HEK293 (cell line): ENCODE results near the gene CDY1B.
"Not testable (repeated sequence)": the region's sequence is repeated elsewhere in the genome, so short reads cannot be mapped to it uniquely, and the experiment has no call there.

Experiments used
- CTCF ChIA-PET: fragments of 350-600 bp; formaldehyde crosslinking; extraction: SDS; loops from one replicate; lab custom pipeline; 2021; ENCODE audit warnings: antibody characterized with exemption; lab: Yijun Ruan, JAX
- POLR2A ChIA-PET: fragments of 300-600 bp; formaldehyde crosslinking; extraction: SDS; loops from one replicate; lab custom pipeline; 2020; ENCODE audit warnings: antibody characterized with exemption, inconsistent platforms; lab: Yijun Ruan, JAX
- H3K27ac ChIP-seq: fragments of 200-500 bp; sonication (Bioruptor generic); 2 replicates; pipeline ENCODE4 v1.5.1; 2014; ENCODE audit warnings: low read depth, low read length, control low read depth, inconsistent platforms; ENCODE audit errors: extremely low read depth
- H3K36me3 ChIP-seq, 2 experiments: fragments of 200-500 bp in 1 of 2; sonication (Bioruptor generic) in 1 of 2; 1 replicate in 1 of 2; 2 replicates in 1 of 2; pipeline ENCODE4 v1.5.1; 2014 to 2017; ENCODE audit warnings: inconsistent platforms in 2 of 2, low read length in 2 of 2; ENCODE audit not compliant: control insufficient read depth in 2 of 2, insufficient read depth in 1 of 2
- H3K4me1 ChIP-seq: fragments of 200-500 bp; sonication (Bioruptor generic); 2 replicates; pipeline ENCODE4 v1.5.1; 2014; ENCODE audit warnings: mild to moderate bottlenecking, low read length, inconsistent platforms; ENCODE audit not compliant: control insufficient read depth, insufficient read depth
- H3K4me3 ChIP-seq: 2 replicates; pipeline ENCODE4 v1.5.1; 2011; ENCODE audit warnings: low read depth, mild to moderate bottlenecking, control low read depth, low read length, moderate library complexity
- H3K9me3 ChIP-seq: fragments of 200-500 bp; sonication (Bioruptor generic); 2 replicates; pipeline ENCODE4 v1.5.1; 2014; ENCODE audit warnings: low read depth, low read length, inconsistent platforms; ENCODE audit not compliant: control insufficient read depth, insufficient read depth

Gene CDY1B, protein sequence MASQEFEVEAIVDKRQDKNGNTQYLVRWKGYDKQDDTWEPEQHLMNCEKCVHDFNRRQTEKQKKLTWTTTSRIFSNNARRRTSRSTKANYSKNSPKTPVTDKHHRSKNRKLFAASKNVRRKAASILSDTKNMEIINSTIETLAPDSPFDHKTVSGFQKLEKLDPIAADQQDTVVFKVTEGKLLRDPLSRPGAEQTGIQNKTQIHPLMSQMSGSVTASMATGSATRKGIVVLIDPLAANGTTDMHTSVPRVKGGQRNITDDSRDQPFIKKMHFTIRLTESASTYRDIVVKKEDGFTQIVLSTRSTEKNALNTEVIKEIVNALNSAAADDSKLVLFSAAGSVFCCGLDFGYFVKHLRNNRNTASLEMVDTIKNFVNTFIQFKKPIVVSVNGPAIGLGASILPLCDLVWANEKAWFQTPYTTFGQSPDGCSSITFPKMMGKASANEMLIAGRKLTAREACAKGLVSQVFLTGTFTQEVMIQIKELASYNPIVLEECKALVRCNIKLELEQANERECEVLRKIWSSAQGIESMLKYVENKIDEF

DNA sequence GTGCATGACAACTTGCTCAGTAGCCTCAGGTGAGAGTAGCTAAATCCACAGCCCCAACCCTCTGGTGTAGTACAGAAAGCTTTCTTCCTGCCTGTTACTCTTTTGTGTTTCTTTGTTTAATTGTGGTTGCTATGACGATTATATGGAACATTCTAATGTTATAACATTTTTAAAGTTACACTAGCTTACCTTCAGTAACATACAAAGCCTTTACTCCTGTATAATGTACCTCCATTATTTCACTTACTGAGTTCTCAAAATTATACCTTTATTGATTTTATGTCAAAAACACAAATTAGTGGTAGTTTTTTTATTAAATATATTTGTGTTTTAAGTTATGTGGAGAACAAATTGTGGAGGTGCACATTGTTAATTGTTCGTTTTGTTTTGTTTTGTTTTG, at the start of gene CDY1B:
Gene CDY1B, minus strand, starts transcription at position 101 of the 400 bp plus-strand sequence. CDS start 331 bp downstream, outside the sequence.
- H3K36me3 ChIP-seq, H3K4me1 ChIP-seq, CTCF ChIA-PET, H3K9me3 ChIP-seq, H3K27ac ChIP-seq, H3K4me3 ChIP-seq, POLR2A ChIA-PET: not testable (repeated sequence)

- H3K36me3 ChIP-seq, H3K9me3 ChIP-seq, CTCF ChIA-PET, H3K4me1 ChIP-seq, H3K27ac ChIP-seq, H3K4me3 ChIP-seq, POLR2A ChIA-PET: not testable (repeated sequence)
These were observed 1.7 kb upstream of the CDY1B start for GRCh38 chrY:24049525-24049924.

GRCh38 chrY:24043209-24043608, 4.6 kb downstream of the CDY1B start:
- H3K9me3 ChIP-seq, H3K4me1 ChIP-seq, CTCF ChIA-PET, POLR2A ChIA-PET, H3K4me3 ChIP-seq, H3K27ac ChIP-seq, H3K36me3 ChIP-seq: not testable (repeated sequence)

DNA sequence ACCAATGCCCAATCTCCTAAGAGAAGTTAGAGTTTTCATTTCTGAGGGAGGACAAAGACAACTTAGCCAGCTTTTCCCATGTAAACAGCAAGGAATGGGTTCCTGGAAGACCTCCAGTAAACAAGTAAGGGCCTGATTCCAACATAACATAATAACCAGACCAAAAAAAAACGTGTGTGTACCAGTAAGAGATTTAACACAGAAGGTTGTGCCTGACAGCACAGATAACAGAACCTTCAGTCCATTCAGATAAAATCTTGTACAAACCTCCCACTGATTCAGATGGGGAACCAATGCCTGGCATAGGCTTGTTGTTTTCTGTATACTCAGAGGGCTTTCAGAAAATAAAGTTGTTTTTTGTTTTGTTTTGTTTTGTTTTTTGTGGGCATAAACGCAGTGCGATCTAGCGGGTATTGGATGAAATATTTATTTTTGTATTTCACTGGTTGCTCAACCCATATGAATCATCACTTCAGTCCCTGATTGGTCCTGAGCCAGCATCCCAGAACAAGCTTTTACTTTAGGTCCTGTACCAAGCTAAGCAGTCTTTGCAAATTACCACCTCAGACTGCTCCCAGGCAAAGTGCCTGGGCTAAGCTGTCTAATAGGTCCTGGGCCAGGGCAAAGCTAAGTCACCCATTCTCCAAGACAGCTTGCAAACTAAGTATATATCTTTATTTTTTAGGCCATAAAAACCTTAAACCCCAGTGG, 8.7 kb downstream of the CDY1B start:
- H3K4me1 ChIP-seq, CTCF ChIA-PET, H3K27ac ChIP-seq, H3K9me3 ChIP-seq, H3K36me3 ChIP-seq, POLR2A ChIA-PET, H3K4me3 ChIP-seq: not testable (repeated sequence)

DNA sequence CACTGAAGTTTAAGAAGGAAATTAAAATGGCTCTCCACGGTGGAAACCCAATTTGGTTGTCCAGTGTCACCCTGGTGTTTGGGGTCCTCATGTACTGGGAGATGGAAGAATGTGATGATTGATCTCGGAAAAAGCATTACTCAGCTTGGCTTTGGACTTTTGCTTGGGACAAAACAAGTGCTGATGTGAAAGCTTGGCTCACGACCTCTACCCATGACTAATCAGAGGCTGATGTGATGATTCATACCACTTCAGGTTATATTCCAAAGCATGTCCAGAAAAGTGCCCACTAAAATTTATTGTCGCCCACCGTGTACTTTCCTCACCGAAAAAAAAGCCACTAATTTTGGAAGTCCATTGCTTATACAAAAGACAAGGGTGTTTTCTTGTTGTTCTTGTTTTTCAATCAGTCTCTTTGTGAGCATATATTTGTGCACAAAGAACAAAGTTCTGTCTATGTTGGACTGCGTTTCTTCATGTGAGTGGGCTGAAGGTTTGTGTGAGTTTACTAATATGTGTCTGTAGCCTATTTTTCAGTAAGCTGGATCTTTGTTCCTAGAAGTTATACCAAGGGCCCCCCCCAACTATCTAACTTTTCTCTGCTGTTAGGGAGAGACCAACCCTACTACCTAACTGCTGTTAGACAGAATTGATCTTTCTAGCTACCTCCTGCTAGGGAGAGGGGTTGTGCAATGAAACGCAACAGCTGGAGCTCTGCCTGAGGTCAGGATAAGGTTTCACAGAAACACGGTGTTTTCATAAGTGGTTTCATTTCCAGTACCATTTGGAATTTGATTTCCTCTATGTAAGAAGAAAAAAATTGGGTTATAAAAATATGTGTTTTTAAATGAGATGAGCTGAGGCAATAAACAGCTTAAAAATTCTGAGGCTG, 21.4 kb downstream of the CDY1B start:
- H3K4me1 ChIP-seq, H3K36me3 ChIP-seq, H3K9me3 ChIP-seq, CTCF ChIA-PET, H3K27ac ChIP-seq, POLR2A ChIA-PET, H3K4me3 ChIP-seq: not testable (repeated sequence)
